ENCODE measurements around the gene PLXNA4. TPM values are rescaled to one million over a fixed set of nuclear protein-coding genes. Genes with fewer than 3 reads are reported as not detected.

The PLXNA4 gene
- total and polyA plus RNA-seq, 2 experiments from 2014 or later = 1.9 to 4.8 TPM

DNA sequence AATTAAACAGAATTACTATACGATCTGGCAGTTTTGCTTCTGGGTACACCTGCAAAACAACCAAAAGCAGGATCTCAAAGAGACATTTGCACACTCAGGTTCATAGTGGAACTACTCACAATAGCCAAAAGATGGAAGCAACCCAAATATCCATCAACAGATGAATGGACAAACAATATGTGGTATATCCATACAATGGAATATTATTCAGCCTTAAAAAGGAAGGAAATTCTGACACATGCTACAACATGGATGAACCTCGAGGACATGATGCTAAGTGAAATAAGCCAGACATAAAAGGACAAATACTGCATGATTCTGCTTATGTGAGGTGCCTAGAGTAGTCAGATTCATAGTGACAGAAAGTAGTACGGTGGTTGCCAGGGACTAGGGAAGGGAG, 330.7 kb downstream of the PLXNA4 start:
- WGBS (ENCODE audit: low lambda C conversion rate, missing lambda C conversion rate) = 92% methylated on average over 3 of the region's 3 CpGs
- no peak for DNase-seq (ENCODE audit: low spot score)
- no peaks in the 10 kb centered on the region for H3K9me3 ChIP-seq (ENCODE audit: low read depth)
- H4K20me1 ChIP-seq (ENCODE audit: insufficient read depth, poor library complexity, severe bottlenecking) = no peaks in the 10 kb centered on the region
- no peak overlapping the region for H2AFZ ChIP-seq
- no peak overlapping the region for H3K27ac ChIP-seq
- TF ChIP-seq EZH2phosphoT487 (IDR thresholded peaks at IDR 0.05; ENCODE audit: low read depth, severe bottlenecking, unreplicated experiment) (no peak), EZH2 (IDR thresholded peaks at IDR 0.05; ENCODE audit: borderline replicate concordance) (no peak)
- TF ChIP-seq, protein P1, sequence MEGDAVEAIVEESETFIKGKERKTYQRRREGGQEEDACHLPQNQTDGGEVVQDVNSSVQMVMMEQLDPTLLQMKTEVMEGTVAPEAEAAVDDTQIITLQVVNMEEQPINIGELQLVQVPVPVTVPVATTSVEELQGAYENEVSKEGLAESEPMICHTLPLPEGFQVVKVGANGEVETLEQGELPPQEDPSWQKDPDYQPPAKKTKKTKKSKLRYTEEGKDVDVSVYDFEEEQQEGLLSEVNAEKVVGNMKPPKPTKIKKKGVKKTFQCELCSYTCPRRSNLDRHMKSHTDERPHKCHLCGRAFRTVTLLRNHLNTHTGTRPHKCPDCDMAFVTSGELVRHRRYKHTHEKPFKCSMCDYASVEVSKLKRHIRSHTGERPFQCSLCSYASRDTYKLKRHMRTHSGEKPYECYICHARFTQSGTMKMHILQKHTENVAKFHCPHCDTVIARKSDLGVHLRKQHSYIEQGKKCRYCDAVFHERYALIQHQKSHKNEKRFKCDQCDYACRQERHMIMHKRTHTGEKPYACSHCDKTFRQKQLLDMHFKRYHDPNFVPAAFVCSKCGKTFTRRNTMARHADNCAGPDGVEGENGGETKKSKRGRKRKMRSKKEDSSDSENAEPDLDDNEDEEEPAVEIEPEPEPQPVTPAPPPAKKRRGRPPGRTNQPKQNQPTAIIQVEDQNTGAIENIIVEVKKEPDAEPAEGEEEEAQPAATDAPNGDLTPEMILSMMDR (IDR thresholded peaks at IDR 0.05; ENCODE audit: poor library complexity) = no peak
- H3K4me1 ChIP-seq (ENCODE audit: insufficient read depth) = peaks cover 7% of the 10 kb centered on the region
- H3K36me3 ChIP-seq (replicated peaks; ENCODE audit: insufficient read depth, low read depth) = no peaks in the 10 kb centered on the region
- no peaks in the 10 kb centered on the region for H3K27me3 ChIP-seq
- H3K79me2 ChIP-seq = no peaks in the 10 kb centered on the region
- no peak overlapping the region for H3K4me2 ChIP-seq
- no peak overlapping the region for H3K4me3 ChIP-seq
- H3K9me2 ChIP-seq (replicated peaks; ENCODE audit: insufficient read depth) = no peaks in the 10 kb centered on the region

DNA sequence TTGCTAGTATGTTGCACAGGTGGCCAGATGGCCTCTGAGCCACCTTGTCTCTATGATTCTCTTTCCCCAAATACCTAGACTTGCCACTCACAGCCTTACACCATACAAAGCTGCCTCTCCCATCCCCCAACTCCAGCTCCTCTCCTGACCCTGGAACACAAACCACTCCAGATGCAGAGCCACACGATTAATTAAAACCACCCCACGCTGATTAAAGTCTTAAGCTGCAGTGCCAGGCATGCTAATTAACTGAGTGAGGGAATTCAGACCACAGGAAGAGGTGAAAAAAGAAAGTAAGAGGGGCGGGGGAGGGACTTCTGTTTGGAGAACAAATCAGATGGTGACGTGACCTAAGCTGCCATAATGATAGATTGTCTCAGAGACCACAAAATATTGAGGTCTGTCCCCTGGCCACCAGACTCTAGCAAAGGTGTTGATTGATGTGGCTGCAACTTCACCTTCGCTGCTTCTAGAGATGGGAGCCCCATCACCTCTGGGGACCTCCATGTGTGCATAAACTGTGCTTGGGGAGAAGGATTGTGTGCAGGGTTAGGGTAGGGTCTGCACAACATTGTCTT, 331.3 kb downstream of the PLXNA4 start:
- Histone ChIP-seq H4K20me1 (ENCODE audit: insufficient read depth, poor library complexity, severe bottlenecking) (no peaks in the 10 kb centered on the region), H3K27ac (no peak overlapping the region), H3K9me3 (ENCODE audit: low read depth) (no peaks in the 10 kb centered on the region), H3K36me3 (replicated peaks; ENCODE audit: insufficient read depth, low read depth) (no peaks in the 10 kb centered on the region), H2AFZ (no peak overlapping the region), H3K9me2 (replicated peaks; ENCODE audit: insufficient read depth) (no peaks in the 10 kb centered on the region), H3K27me3 (no peaks in the 10 kb centered on the region), H3K4me2 (no peak overlapping the region), H3K79me2 (no peaks in the 10 kb centered on the region), H3K4me1 (ENCODE audit: insufficient read depth) (peaks cover 2% of the 10 kb centered on the region), H3K4me3 (no peak overlapping the region)
- 72% methylated on average over 5 of the region's 5 CpGs for WGBS (ENCODE audit: low lambda C conversion rate, missing lambda C conversion rate)
- TF ChIP-seq, protein P1 (IDR thresholded peaks at IDR 0.05; ENCODE audit: poor library complexity) = no peak
- no peak for TF ChIP-seq EZH2phosphoT487 (IDR thresholded peaks at IDR 0.05; ENCODE audit: low read depth, severe bottlenecking, unreplicated experiment)
- TF ChIP-seq EZH2 (IDR thresholded peaks at IDR 0.05; ENCODE audit: borderline replicate concordance) = no peak
- no peak for DNase-seq (ENCODE audit: low spot score)

DNA sequence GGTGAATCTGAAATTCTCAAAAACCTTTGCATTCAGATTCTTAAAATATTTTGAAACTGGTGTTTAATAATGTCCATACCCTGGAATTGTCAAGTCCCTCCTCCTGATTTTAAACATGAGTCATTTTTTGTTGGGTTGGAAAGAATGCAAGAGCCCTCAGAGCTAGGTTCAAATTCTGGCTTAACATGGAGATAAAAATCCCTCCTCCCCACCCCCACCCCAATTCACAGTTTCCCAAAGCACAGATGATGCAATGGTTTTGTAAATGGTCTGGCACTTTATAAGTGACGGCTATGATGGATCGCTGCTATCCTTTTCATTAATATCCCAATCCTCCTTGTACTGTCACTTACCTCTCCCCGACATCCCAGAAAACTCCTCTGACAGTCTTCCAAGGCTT, 332.8 kb downstream of the PLXNA4 start:
- TF ChIP-seq EZH2phosphoT487 (IDR thresholded peaks at IDR 0.05; ENCODE audit: low read depth, severe bottlenecking, unreplicated experiment) (no peak), EZH2 (IDR thresholded peaks at IDR 0.05; ENCODE audit: borderline replicate concordance) (no peak)
- TF ChIP-seq, protein P1 (IDR thresholded peaks at IDR 0.05; ENCODE audit: poor library complexity) = no peak
- no peaks in the 10 kb centered on the region for H3K9me3 ChIP-seq (ENCODE audit: low read depth)
- H3K36me3 ChIP-seq (replicated peaks; ENCODE audit: insufficient read depth, low read depth) = no peaks in the 10 kb centered on the region
- no peaks in the 10 kb centered on the region for H3K4me1 ChIP-seq (ENCODE audit: insufficient read depth)
- H3K4me3 ChIP-seq = no peak overlapping the region
- H3K9me2 ChIP-seq (replicated peaks; ENCODE audit: insufficient read depth) = no peaks in the 10 kb centered on the region
- no peaks in the 10 kb centered on the region for H3K79me2 ChIP-seq
- H4K20me1 ChIP-seq (ENCODE audit: insufficient read depth, poor library complexity, severe bottlenecking) = no peaks in the 10 kb centered on the region
- H3K4me2 ChIP-seq = no peak overlapping the region
- no peak overlapping the region for H2AFZ ChIP-seq
- DNase-seq (ENCODE audit: low spot score) = no peak
- no peak overlapping the region for H3K27ac ChIP-seq
- 79% methylated on average over 3 of the region's 3 CpGs for WGBS (ENCODE audit: low lambda C conversion rate, missing lambda C conversion rate)
- no peaks in the 10 kb centered on the region for H3K27me3 ChIP-seq

Measured in hepatocyte (in vitro differentiated cells).